ENCODE measurements around the gene SLC30A2. TPM values are rescaled to one million over a fixed set of nuclear protein-coding genes. Genes with fewer than 3 reads are reported as not detected.

The SLC30A2 gene
- total and polyA plus RNA-seq, 9 of the 15 experiments (the other 6 are each of a cell fraction or from before 2014, with no cell fraction given) = 0.01 to 0.18 (median 0.06) TPM; not detected in 3

- peak; percentile 70 for TF ChIP-seq MGA (IDR thresholded peaks at IDR 0.05)
- TF ChIP-seq PHB2 (IDR thresholded peaks at IDR 0.05; ENCODE audit: low read depth) = peak; percentile 87
- peak; percentile 60; the same call in 1 of the 2 replicates for TF ChIP-seq TOE1 (IDR thresholded peaks at IDR 0.05; ENCODE audit: borderline replicate concordance)
- TF ChIP-seq TOE1 (CRISPR knock-in tag; IDR thresholded peaks at IDR 0.05; ENCODE audit: borderline replicate concordance, low read depth) = no peak; the same call in 1 of the 2 replicates
- no peak for TF ChIP-seq ZNF354B (CRISPR knock-in tag; IDR thresholded peaks at IDR 0.05)
These were observed 24.5 kb upstream of the SLC30A2 start (continued) for GRCh38 chr1:26070296-26070962.
